ENCODE measurements around the gene RHOJ.
"Not testable (repeated sequence)": the region's sequence is repeated elsewhere in the genome, so short reads cannot be mapped to it uniquely, and the experiment has no call there.

Gene RHOJ

GRCh38 chr14:63300854-63301253 lies 96.6 kb downstream of the RHOJ start:
- DNase-seq, result no peak

- DNase-seq, result no peak
Measured at GRCh38 chr14:63301891-63302534, 97.8 kb downstream of the RHOJ start.

GRCh38 chr14:63304429-63304828 lies 100.2 kb downstream of the RHOJ start:
- DNase-seq, result not testable (repeated sequence)

- no peak for DNase-seq
Measured at GRCh38 chr14:63308723-63309317, 104.6 kb downstream of the RHOJ start.

- DNase-seq, result no peak
Measured at GRCh38 chr14:63318835-63319234, 114.6 kb downstream of the RHOJ start, which contains the start of gene GPHB5. TSS of gene GPHB5 (minus strand) at chr14:63318935. CDS start at chr14:63317849, 1,086 bp downstream.

- no peak for DNase-seq
Measured at GRCh38 chr14:63322472-63322871, 118.2 kb downstream of the RHOJ start.

- DNase-seq, result no peak
Measured at GRCh38 chr14:63322897-63323573, 118.8 kb downstream of the RHOJ start.

GRCh38 chr14:63326840-63327239 lies 122.6 kb downstream of the RHOJ start:
- no peak for DNase-seq

GRCh38 chr14:63328787-63329737 lies 124.8 kb downstream of the RHOJ start:
- no peak for DNase-seq

GRCh38 chr14:63342371-63342770 lies 138.1 kb downstream of the RHOJ start:
- no peak for DNase-seq
